ENCODE results near the gene ARAP1. TPM values are rescaled to one million over a fixed set of nuclear protein-coding genes. Genes with fewer than 3 reads are reported as not detected.
A peak's percentile ranks its signal among the peaks of the same experiment; 100 is the strongest.

Gene ARAP1
- total RNA-seq, 2 donors from 2014 or later, result 74.0 to 83.8 TPM

DNA sequence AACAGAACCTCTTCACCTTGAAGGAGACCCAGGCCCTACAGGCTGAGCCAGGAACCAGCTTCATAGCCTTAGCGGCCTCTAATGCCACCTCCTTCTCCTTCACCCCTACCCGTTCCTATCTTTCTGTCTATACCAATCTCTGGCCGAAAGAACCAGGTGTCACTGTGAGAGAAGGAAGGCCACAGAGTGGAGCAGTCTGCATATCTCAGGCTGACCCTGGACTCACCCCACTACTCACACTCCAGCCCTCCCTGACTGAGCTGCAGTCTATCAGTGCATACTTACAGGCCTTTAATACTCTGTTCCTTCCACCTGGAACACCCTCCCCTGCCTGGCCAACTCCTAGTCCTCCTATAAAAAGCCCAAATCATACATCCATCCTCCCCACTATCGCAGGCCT, 32.7 kb downstream of the ARAP1 start:
- DNase-seq (ENCODE audit: low spot score), result no peak
- TF ChIP-seq CTCF (IDR thresholded peaks at IDR 0.05), result no peak
- peaks cover 3 to 77% of the 10 kb centered on the region in 2 donors for H3K4me1 ChIP-seq
- peak overlapping the region in 1 of 2 donors; percentile 70 for H3K4me3 ChIP-seq
- H3K27ac ChIP-seq, result peak overlapping the region; percentile 92 to 94
- H3K9me3 ChIP-seq, result no peaks in the 10 kb centered on the region
- no peaks in the 10 kb centered on the region for H3K27me3 ChIP-seq
- H3K36me3 ChIP-seq, result peaks cover 6% of the 10 kb centered on the region

DNA sequence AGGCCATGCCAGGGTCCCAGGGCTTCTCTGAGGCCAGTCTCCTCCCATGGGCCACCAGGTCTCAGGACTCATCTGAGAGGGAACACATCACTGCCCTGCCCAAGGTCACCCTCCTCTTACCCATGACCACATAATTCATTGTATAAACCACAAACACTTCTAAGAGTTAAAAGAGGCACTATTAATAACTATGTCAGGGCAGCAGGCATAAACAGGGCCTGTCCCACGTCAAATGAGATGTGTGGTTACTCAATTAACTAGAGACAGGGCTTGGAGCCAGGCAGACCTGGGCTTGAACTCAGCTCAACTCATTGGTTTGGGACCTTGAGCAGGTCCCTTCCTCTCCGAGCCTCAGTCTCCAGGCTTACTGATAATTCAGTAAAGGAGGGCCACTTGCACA, 33.1 kb downstream of the ARAP1 start:
- no peaks in the 10 kb centered on the region for H3K9me3 ChIP-seq
- H3K27me3 ChIP-seq, result no peaks in the 10 kb centered on the region
- H3K36me3 ChIP-seq, result peaks cover 8% of the 10 kb centered on the region
- H3K4me3 ChIP-seq, result no peak overlapping the region
- H3K27ac ChIP-seq, result peak overlapping the region; percentile 92 to 94
- no peak for TF ChIP-seq CTCF (IDR thresholded peaks at IDR 0.05)
- no peak for DNase-seq (ENCODE audit: low spot score)
- H3K4me1 ChIP-seq, result peaks cover 3 to 77% of the 10 kb centered on the region in 2 donors

- no peak overlapping the region for H3K4me3 ChIP-seq
- no peak for DNase-seq (ENCODE audit: low spot score)
- H3K27ac ChIP-seq, result peak overlapping the region; percentile 92 to 94
Measured at GRCh38 chr11:72718101-72718501, 34.1 kb downstream of the ARAP1 start.

DNA sequence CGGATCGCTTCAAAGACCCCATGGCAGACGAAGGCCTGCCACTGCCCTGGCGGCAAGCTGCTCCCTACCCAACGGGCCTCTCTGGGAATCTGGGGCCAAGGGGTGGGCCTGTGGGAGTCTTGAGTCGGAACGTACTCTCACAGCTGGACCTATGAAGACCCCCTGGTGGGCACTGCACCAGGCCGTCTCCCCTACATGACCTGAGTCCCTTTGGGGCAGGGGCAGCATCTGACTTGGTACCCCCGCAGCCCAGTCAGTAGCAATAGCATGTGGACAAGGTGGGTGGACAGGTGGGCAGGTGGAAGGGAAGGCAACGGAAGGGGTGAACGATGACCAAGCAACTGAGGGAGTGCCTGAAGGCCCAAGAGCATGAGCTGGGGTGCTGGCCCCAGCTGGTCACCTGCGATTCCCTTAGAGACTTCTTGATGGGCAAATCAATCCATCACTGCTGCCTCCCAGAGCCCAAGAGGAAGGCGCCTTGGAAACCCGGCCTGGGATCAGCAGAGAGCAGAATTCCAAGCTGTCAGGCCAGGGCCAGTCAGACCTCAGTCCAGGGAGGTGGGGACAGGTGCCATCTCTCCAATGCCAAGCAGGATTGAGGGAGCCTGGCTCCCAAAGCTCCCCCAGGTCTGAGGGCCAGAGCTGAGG, 35.3 kb downstream of the ARAP1 start:
- no peak for DNase-seq (ENCODE audit: low spot score)
- no peak for TF ChIP-seq CTCF (IDR thresholded peaks at IDR 0.05)
- Histone ChIP-seq H3K4me1 (peaks cover 0 to 81% of the 10 kb centered on the region in 2 donors), H3K9me3 (no peaks in the 10 kb centered on the region), H3K27me3 (no peaks in the 10 kb centered on the region), H3K27ac (peak overlapping the region in 1 of 2 donors; percentile 60), H3K4me3 (no peak overlapping the region), H3K36me3 (peaks cover 19% of the 10 kb centered on the region)

More at GRCh38 chr11:72718101-72718501, 34.1 kb downstream of the ARAP1 start:
- Histone ChIP-seq H3K36me3 (peaks cover 14% of the 10 kb centered on the region), H3K27me3 (no peaks in the 10 kb centered on the region), H3K9me3 (no peaks in the 10 kb centered on the region), H3K4me1 (peaks cover 3 to 78% of the 10 kb centered on the region in 2 donors)
- no peak for TF ChIP-seq CTCF (IDR thresholded peaks at IDR 0.05)

DNA sequence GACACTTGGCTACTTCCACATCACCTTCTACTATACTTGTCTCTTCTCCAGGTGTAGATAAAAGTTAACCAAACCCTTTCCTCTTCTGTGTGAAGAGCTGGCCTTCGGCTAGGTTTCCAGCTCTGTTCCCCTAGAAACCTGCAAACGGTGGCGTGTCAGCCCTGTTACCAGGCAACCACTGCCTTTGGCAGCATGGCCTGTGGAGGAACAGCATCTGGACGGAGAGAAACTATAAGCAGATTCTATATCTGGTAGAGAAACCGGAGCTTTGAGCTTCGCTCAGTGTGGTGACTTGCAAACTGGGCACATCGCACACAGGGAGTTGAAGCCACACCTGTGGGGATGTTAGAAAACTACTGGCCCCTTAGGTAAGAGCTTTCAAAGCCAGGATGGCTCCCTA, 35.9 kb downstream of the ARAP1 start:
- peak overlapping the region in 1 of 2 donors; percentile 60 for H3K27ac ChIP-seq
- no peak overlapping the region for H3K4me3 ChIP-seq
- no peak for TF ChIP-seq CTCF (IDR thresholded peaks at IDR 0.05)
- no peaks in the 10 kb centered on the region for H3K9me3 ChIP-seq
- H3K27me3 ChIP-seq, result no peaks in the 10 kb centered on the region
- H3K36me3 ChIP-seq, result peaks cover 25% of the 10 kb centered on the region
- H3K4me1 ChIP-seq, result peaks cover 0 to 75% of the 10 kb centered on the region in 2 donors
- no peak for DNase-seq (ENCODE audit: low spot score)

DNA sequence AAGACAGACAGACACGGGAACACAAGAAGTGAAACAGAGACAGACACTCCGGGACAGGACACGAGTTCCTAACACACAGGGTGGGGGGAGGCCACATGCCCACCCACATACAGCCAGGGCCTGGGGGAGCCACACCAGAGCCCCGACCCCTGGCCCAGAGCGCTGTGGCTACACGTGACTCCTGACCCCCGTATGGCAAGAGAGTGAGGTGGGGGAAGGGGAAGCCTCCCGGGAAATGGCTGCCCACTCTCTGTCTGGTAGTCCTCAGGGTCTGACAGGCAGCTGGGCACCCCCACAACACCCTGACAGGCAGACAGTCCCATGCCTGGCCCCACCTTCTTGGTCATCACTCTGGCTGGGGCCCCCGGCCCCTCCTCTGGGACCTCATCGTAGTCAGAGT, 39.4 kb downstream of the ARAP1 start:
- no peaks in the 10 kb centered on the region for H3K27me3 ChIP-seq
- peaks cover 59% of the 10 kb centered on the region for H3K36me3 ChIP-seq
- peak overlapping the region in 1 of 2 donors; percentile 33 for H3K27ac ChIP-seq
- no peak for TF ChIP-seq CTCF (IDR thresholded peaks at IDR 0.05)
- H3K4me1 ChIP-seq, result peaks cover 0 to 41% of the 10 kb centered on the region in 2 donors
- H3K9me3 ChIP-seq, result no peaks in the 10 kb centered on the region
- no peak for DNase-seq (ENCODE audit: low spot score)
- H3K4me3 ChIP-seq, result no peak overlapping the region

All from right atrium auricular region (tissue), 2 donors.